PFSK-1 (cell line): ENCODE data around the gene RRH.

ENCODE experiments used
- FOXP2 ChIP-seq: optimal IDR thresholded peaks from 2 replicates; pipeline ENCODE3; 2011; ENCODE audit warnings: borderline replicate concordance, control low read depth, inconsistent platforms; ENCODE audit not compliant: insufficient read depth; ENCODE audit errors: extremely low read length, extremely low read depth
- SIN3A ChIP-seq: IDR thresholded peaks from 2 replicates; pipeline ENCODE4 v1.6.1; 2012; ENCODE audit warnings: mild to moderate bottlenecking, low read length, moderate library complexity, borderline replicate concordance; ENCODE audit not compliant: insufficient read depth

GRCh38 chr4:109811707-109812106, 16.1 kb upstream of the RRH start:
- no peak for TF ChIP-seq SIN3A
- no peak for TF ChIP-seq FOXP2
